Heart left ventricle (tissue), 13 donors: ENCODE results near the gene TRPV3.

ENCODE experiments used
- CTCF ChIP-seq, 12 donors: fragments of 200-600 bp; sonication (generic) in 4 of 12; IDR thresholded peaks; one replicate each; pipeline versions ENCODE4 v1.5.0 to v1.8.0; 2018 to 2022; ENCODE audit warnings: antibody characterized with exemption in 12 of 12, mild to moderate bottlenecking in 5 of 12
- POLR2A ChIP-seq, 2 donors: fragments of 450-650 bp; IDR thresholded peaks; one replicate each; pipeline ENCODE4 v1.6.1; 2017; ENCODE audit warnings: antibody characterized with exemption in 2 of 2, mild to moderate bottlenecking in 2 of 2, moderate library complexity in 2 of 2
- donor health status: ischemic (EF 13 %, LVEDD 7.1; RV severe dilation, severe dysfunction).
- donor health status: DM: no; HTN: yes; CAD: no.
- donor health status: DM: no; HTN: no; CAD: no.
- donor health status: ischemic (EF 25% LVEDD 6.9; RV normal size, moderate dysfunction).
- donor health status: ischemic (EF 25% LVEDD 5.7; RV mildly dilated, moderate dysfunction).
- donor health status: ischemic (EF 35%, LVEDD 5.7; RV mildly dilated, moderate dysfunction).
- donor health status: nonischemic (EF 11% LVEDD 7.7; RV severe dilation, severe dysfunction).
- donor health status: DM: yes; HTN: yes; CAD: no.
- donor health status: PGD.
- donor health status: ischemic (EF 29% LVEDD 5.4; RV normal size, mild dysfunction).
- donor health status: nonischemic (EF 23%, LVEDD 6.1; RV moderate dilation, normal function).

- TF ChIP-seq POLR2A (IDR thresholded peaks at IDR 0.05) (no peak), CTCF (IDR thresholded peaks at IDR 0.05) (no peak)
Observed at GRCh38 chr17:3544365-3544764, 13.2 kb downstream of the TRPV3 start.
